ENCODE measurements around the gene KMT5B. TPM values are rescaled to one million over a fixed set of nuclear protein-coding genes. Genes with fewer than 3 reads are reported as not detected.

The KMT5B gene
- total and polyA plus RNA-seq, 2 of the 13 experiments (the other 11 are each of a cell fraction or from before 2014, with no cell fraction given): 17.6 to 23.7 TPM

DNA sequence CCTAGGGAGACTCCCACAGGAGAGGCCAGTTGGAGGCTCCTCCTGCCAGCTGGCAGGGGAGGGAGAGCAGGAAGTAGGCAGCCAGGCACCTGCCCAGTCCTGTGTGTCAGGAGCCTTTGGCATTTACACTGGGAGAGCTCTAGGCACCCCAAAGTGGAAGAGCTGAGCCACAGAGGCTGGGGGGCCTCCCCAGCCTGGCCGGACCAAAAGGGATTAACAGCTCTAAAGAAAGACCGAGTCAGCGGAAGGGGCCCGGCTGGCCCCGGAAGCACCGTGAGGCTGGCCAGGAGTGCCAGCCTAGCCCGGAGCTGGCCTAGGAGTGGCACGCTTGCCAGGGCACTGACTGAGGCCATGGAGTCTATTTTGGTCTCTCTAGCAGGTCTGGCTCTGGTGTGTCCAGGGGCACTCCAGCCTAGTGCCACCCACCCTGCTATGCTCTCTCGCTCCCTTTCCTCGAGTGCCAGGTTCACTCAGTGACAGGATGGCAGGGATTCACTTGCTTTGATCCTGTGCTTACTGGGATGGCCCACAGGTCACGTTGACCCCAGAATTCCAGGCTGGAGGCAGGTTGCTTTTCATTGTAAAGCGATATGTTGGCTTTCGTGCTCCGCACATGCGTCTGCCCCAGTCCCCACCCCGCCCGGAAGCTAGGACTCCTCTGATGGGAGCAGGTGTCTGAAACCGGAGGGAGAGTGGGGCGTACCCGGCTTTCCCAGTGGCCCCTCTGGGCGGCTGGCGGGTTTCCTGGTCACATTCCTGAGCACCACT, 3.3 kb upstream of the KMT5B start (continued):
- TF ChIP-seq ZNF326 (CRISPR knock-in tag; IDR thresholded peaks at IDR 0.05; ENCODE audit: borderline replicate concordance) (peak; percentile 74), ATF2 (CRISPR knock-in tag; IDR thresholded peaks at IDR 0.05) (0 out of 2 replicates have a peak, but pooled peaks have one; percentile 12), MXI1 (IDR thresholded peaks at IDR 0.05; ENCODE audit: borderline replicate concordance, low read depth, low read length) (0 out of 3 replicates have a peak, but pooled peaks have one; percentile 13), UBTF (CRISPR knock-in tag; IDR thresholded peaks at IDR 0.05) (peak; percentile 36; the same call in 1 of the 2 replicates), NFE2L1 (CRISPR knock-in tag; IDR thresholded peaks at IDR 0.05; ENCODE audit: borderline replicate concordance) (no peak), KLF11 (CRISPR knock-in tag; IDR thresholded peaks at IDR 0.05) (0 out of 2 replicates have a peak, but pooled peaks have one; percentile 29), ETV5 (CRISPR knock-in tag; IDR thresholded peaks at IDR 0.05; ENCODE audit: borderline replicate concordance) (peak; percentile 29), THAP11 (CRISPR knock-in tag; IDR thresholded peaks at IDR 0.05) (0 out of 2 replicates have a peak, but pooled peaks have one; percentile 20), TEAD3 (CRISPR knock-in tag; optimal IDR thresholded peaks at IDR 0.05; ENCODE audit: borderline replicate concordance) (peak; percentile 68), ZNF576 (CRISPR knock-in tag; IDR thresholded peaks at IDR 0.05) (no peak), RXRB (CRISPR knock-in tag; IDR thresholded peaks at IDR 0.05; ENCODE audit: borderline replicate concordance) (peak; percentile 8; the same call in 1 of the 2 replicates), SKIL (CRISPR knock-in tag; IDR thresholded peaks at IDR 0.05; ENCODE audit: borderline replicate concordance) (no peak), ERF (CRISPR knock-in tag; IDR thresholded peaks at IDR 0.05) (peak; percentile 14; the same call in 1 of the 2 replicates), MXD3 (CRISPR knock-in tag; IDR thresholded peaks at IDR 0.05) (0 out of 2 replicates have a peak, but pooled peaks have one; percentile 47)
- TF ChIP-seq, protein P1, sequence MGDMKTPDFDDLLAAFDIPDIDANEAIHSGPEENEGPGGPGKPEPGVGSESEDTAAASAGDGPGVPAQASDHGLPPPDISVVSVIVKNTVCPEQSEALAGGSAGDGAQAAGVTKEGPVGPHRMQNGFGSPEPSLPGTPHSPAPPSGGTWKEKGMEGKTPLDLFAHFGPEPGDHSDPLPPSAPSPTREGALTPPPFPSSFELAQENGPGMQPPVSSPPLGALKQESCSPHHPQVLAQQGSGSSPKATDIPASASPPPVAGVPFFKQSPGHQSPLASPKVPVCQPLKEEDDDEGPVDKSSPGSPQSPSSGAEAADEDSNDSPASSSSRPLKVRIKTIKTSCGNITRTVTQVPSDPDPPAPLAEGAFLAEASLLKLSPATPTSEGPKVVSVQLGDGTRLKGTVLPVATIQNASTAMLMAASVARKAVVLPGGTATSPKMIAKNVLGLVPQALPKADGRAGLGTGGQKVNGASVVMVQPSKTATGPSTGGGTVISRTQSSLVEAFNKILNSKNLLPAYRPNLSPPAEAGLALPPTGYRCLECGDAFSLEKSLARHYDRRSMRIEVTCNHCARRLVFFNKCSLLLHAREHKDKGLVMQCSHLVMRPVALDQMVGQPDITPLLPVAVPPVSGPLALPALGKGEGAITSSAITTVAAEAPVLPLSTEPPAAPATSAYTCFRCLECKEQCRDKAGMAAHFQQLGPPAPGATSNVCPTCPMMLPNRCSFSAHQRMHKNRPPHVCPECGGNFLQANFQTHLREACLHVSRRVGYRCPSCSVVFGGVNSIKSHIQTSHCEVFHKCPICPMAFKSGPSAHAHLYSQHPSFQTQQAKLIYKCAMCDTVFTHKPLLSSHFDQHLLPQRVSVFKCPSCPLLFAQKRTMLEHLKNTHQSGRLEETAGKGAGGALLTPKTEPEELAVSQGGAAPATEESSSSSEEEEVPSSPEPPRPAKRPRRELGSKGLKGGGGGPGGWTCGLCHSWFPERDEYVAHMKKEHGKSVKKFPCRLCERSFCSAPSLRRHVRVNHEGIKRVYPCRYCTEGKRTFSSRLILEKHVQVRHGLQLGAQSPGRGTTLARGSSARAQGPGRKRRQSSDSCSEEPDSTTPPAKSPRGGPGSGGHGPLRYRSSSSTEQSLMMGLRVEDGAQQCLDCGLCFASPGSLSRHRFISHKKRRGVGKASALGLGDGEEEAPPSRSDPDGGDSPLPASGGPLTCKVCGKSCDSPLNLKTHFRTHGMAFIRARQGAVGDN (CRISPR knock-in tag; IDR thresholded peaks at IDR 0.05): peak; percentile 90

Measured in HepG2 (cell line).